Dermis microvascular lymphatic vessel endothelial cell (primary cell): ENCODE measurements around the gene ALKBH4. TPM values are rescaled to one million over a fixed set of nuclear protein-coding genes. Genes with fewer than 3 reads are reported as not detected.

Experiments
- total RNA-seq: library from RNA; depleted of rRNA; stranded (reverse); fragments of >200 nt; gene quantifications from 2 replicates; pipeline ENCODE4 v1.2.1, GENCODE V29; 2014

Gene ALKBH4
- total RNA-seq, 1 donor from 2014 or later = 8.1 TPM

Other genes with a start within 250 kb of the ALKBH4 start
- 0.51 and 0.76 TPM in 2 replicates for gene SH2B2, start 178.0 kb downstream of the ALKBH4 start, total RNA-seq
- not detected in 2 replicates for gene SPDYE6, start 108.4 kb downstream of the ALKBH4 start, total RNA-seq
- 8.0 and 10.6 TPM in 2 replicates for gene PRKRIP1, start 68.5 kb downstream of the ALKBH4 start, total RNA-seq
- gene ORAI2, start 31.3 kb downstream of the ALKBH4 start, total RNA-seq = 57.9 and 106 TPM in 2 replicates
- 19.5 and 24.1 TPM in 2 replicates for gene LRWD1, start 121 bp upstream of the ALKBH4 start, total RNA-seq
- 26.2 and 32.1 TPM in 2 replicates for gene POLR2J, start 14.1 kb upstream of the ALKBH4 start, total RNA-seq
- gene RASA4B, start 52.9 kb upstream of the ALKBH4 start, total RNA-seq = 2.6 and 2.8 TPM in 2 replicates
- gene UPK3BL2, start 78.8 kb upstream of the ALKBH4 start, total RNA-seq = 0.90 and 2.3 TPM in 2 replicates
- not detected in 2 replicates for gene SPDYE2, start 86.4 kb upstream of the ALKBH4 start, total RNA-seq
- 16.9 and 25.2 TPM in 2 replicates for gene POLR2J3, start 107.7 kb upstream of the ALKBH4 start, total RNA-seq
- gene RASA4, start 151.9 kb upstream of the ALKBH4 start, total RNA-seq = 6.7 and 13.1 TPM in 2 replicates
- gene UPK3BL1, start 177.9 kb upstream of the ALKBH4 start, total RNA-seq = 2.4 and 8.9 TPM in 2 replicates
- gene SPDYE2B, start 185.5 kb upstream of the ALKBH4 start, total RNA-seq = not detected in 2 replicates
- gene POLR2J2, start 206.8 kb upstream of the ALKBH4 start, total RNA-seq = 1.2 and 2.4 TPM in 2 replicates